IPS-15b (cell line): Measurements from ENCODE around the gene C5AR1.
A peak's percentile ranks its signal among the peaks of the same experiment; 100 is the strongest.

Experiments
- H3K27me3 ChIP-seq: one replicate; pipeline ENCODE4 v1.6.1; 2013; ENCODE audit warnings: low read length; ENCODE audit not compliant: control insufficient read depth, insufficient read depth
- H3K36me3 ChIP-seq: one replicate; pipeline ENCODE4 v1.6.1; 2013; ENCODE audit warnings: low read length; ENCODE audit not compliant: control insufficient read depth, insufficient read depth
- H3K4me1 ChIP-seq: one replicate; pipeline ENCODE4 v1.6.1; 2013; ENCODE audit warnings: mild to moderate bottlenecking, low read length; ENCODE audit not compliant: control insufficient read depth, insufficient read depth
- H3K4me3 ChIP-seq: one replicate; pipeline ENCODE4 v1.5.1; 2013; ENCODE audit warnings: low read depth, low read length
- H3K9ac ChIP-seq: one replicate; pipeline ENCODE4 v1.6.1; 2013; ENCODE audit warnings: low read depth, mild to moderate bottlenecking, low read length
- H3K9me3 ChIP-seq: one replicate; pipeline ENCODE4 v1.6.1; 2013; ENCODE audit warnings: mild to moderate bottlenecking, low read length; ENCODE audit not compliant: control insufficient read depth, insufficient read depth

Gene C5AR1

DNA sequence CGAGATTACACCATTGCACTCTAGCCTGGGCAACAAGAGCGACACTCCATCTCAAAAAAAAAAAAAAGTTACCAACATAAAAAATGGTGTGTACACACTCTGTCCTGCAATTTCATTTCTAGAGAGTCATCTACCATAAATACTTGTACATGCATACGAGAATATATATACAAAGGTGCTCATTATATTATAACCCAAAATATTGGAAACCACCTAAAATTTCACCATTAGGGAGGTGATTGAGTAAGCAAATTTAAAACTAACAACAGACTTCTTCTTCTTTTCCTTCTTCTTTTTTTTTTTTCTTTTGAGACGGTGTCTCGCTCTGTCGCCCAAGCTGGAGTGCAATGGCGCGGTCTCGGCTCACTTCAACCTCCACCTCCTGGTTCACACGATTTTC is 7.4 kb upstream of the C5AR1 start:
- Histone ChIP-seq H3K4me3 (no peak overlapping the region), H3K9ac (no peak overlapping the region), H3K27me3 (no peaks in the 10 kb centered on the region), H3K36me3 (no peaks in the 10 kb centered on the region), H3K4me1 (peaks cover 2% of the 10 kb centered on the region), H3K9me3 (no peaks in the 10 kb centered on the region)

DNA sequence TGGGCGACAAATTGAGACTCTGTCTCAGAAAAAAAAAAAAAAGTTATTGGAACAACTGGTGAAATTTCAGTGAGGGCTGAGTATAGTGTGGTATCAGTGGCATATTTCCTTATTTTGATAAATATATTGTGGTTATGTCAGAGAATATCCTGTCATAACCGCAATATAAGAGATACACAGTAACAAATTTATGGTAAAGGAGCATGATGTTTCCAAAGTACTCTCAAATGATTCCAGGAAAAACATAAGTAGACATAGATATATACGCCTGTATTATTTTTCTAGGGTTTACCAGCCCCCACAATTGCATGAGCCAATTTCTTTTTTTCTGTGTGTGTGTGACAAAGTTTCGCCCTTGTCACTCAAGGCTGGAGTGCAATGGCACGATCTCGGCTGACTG is 5.7 kb upstream of the C5AR1 start:
- peaks cover 2% of the 10 kb centered on the region for H3K4me1 ChIP-seq

DNA sequence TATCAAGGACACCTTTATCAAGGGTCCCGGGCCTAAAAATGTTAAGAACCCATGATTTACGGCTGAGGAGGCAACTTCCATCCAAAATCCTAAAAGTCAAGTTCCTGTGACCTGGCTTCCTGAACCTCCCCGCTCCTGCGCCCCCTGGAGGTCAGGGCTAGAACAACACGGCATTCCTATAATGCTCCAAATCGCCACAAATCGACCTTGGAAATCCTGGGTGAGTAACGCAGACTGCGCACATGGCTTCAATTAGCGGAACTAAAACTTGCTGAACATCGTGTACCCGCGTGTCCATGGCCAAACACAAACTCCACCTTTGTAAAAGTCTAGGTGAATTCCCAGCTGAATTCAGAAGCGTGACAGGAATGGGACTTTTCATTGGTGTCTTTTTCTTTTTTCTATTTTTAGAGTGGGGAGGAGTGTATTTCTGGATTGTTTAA is 4.3 kb upstream of the C5AR1 start:
- H3K4me1 ChIP-seq, result no peaks in the 10 kb centered on the region
- H3K9me3 ChIP-seq, result no peaks in the 10 kb centered on the region
- H3K4me3 ChIP-seq, result peak overlapping the region; percentile 9
- no peaks in the 10 kb centered on the region for H3K27me3 ChIP-seq
- H3K9ac ChIP-seq, result no peak overlapping the region
- H3K36me3 ChIP-seq, result no peaks in the 10 kb centered on the region

More for the DNA sequence above, 5.7 kb upstream of the C5AR1 start:
- no peaks in the 10 kb centered on the region for H3K27me3 ChIP-seq
- no peak overlapping the region for H3K4me3 ChIP-seq
- H3K9ac ChIP-seq, result no peak overlapping the region
- H3K9me3 ChIP-seq, result no peaks in the 10 kb centered on the region
- H3K36me3 ChIP-seq, result no peaks in the 10 kb centered on the region

DNA sequence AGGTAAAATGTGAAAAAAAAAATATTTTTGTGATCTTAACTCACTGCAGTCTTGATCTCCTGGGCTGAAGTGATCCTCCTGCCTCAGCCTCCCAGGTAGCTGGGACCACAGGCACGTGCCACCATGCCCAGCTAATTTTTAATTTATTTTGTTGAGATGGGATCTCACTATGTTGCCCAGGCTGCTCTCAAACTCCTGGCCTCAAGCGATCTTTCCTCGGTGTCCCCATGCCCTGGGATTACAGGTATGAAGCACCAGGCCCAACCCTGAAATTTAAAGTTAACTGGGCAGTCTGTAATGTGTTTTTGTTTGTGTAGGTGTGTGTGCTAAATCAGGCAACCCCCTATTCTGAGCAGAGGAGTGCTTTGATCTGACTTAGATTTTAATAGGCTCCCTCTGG is 3.4 kb upstream of the C5AR1 start:
- no peak overlapping the region for H3K9ac ChIP-seq
- H3K4me3 ChIP-seq, result no peak overlapping the region
- H3K4me1 ChIP-seq, result no peaks in the 10 kb centered on the region
- H3K36me3 ChIP-seq, result no peaks in the 10 kb centered on the region
- no peaks in the 10 kb centered on the region for H3K9me3 ChIP-seq
- no peaks in the 10 kb centered on the region for H3K27me3 ChIP-seq

DNA sequence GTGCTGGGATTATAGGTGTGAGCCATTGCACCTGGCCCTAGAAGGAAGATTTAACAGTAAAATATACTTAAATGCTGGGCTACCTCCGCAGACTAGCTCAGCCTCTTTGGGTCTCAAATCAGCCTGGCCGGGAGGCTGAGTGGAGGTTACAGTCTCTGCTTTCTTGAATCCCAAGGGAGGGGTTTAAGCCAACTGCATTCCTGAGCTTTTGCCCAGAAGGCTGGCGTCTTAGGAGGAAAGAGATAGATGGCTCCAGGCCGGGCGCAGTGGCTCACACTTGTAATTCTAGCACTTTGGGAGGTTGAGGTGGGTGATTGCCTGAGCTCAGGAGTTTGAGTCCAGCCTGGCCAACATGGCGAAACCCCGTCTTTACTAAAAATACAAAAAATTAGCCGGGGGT is 623 bp upstream of the C5AR1 start:
- H3K9me3 ChIP-seq, result no peaks in the 10 kb centered on the region
- no peaks in the 10 kb centered on the region for H3K36me3 ChIP-seq
- H3K4me3 ChIP-seq, result no peak overlapping the region
- no peak overlapping the region for H3K9ac ChIP-seq
- H3K27me3 ChIP-seq, result no peaks in the 10 kb centered on the region
- H3K4me1 ChIP-seq, result no peaks in the 10 kb centered on the region

DNA sequence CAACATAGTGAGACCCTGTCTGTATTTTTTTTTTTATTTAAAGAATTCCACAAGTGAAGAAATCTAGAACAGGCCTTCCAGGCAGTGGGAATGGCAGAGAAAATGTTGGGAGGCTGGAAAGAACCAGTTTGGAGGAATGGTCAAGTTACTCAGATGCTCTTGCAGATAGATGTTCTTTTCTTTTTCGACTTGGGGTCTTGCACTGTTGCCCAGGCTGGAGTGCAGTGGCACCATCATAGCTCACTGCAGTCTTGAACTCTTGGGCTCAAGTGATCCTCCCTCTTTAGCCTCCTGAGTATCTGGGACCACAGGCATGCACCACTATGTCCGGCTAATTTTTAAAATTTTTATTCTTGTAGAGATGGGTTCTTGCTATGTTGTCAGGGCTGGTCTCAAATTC is 662 bp downstream of the C5AR1 start:
- Histone ChIP-seq H3K9me3 (no peaks in the 10 kb centered on the region), H3K4me3 (no peak overlapping the region)

DNA sequence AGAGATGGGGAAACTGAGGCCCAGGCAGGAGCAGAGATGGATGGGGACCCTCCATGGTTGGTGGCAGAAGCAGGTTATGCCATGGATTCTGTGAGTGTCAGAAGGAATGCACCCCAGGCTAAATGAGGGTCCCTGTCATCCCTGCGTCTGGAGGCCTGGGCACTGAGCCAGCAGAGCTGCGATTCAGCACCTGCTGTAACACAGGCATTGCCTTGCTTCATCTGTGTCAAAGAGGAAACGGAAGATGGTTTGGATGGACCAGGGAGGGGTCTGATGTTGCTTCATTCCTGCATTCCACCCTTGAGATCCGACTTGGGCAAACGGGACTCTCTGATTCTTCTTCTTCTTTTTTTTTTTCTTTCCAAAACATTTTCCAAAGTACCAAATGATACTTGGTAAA is 1.2 kb downstream of the C5AR1 start:
- Histone ChIP-seq H3K27me3 (no peaks in the 10 kb centered on the region), H3K4me1 (peaks cover 2% of the 10 kb centered on the region), H3K36me3 (no peaks in the 10 kb centered on the region), H3K4me3 (no peak overlapping the region), H3K9ac (no peak overlapping the region), H3K9me3 (no peaks in the 10 kb centered on the region)

More for the DNA sequence above, 662 bp downstream of the C5AR1 start:
- Histone ChIP-seq H3K27me3 (no peaks in the 10 kb centered on the region), H3K4me1 (no peaks in the 10 kb centered on the region), H3K9ac (no peak overlapping the region), H3K36me3 (no peaks in the 10 kb centered on the region)

- Histone ChIP-seq H3K9ac (no peak overlapping the region), H3K4me3 (no peak overlapping the region), H3K36me3 (no peaks in the 10 kb centered on the region), H3K9me3 (no peaks in the 10 kb centered on the region), H3K27me3 (no peaks in the 10 kb centered on the region), H3K4me1 (peaks cover 2% of the 10 kb centered on the region)
Measured at GRCh38 chr19:47312366-47313006, 2.8 kb downstream of the C5AR1 start.

DNA sequence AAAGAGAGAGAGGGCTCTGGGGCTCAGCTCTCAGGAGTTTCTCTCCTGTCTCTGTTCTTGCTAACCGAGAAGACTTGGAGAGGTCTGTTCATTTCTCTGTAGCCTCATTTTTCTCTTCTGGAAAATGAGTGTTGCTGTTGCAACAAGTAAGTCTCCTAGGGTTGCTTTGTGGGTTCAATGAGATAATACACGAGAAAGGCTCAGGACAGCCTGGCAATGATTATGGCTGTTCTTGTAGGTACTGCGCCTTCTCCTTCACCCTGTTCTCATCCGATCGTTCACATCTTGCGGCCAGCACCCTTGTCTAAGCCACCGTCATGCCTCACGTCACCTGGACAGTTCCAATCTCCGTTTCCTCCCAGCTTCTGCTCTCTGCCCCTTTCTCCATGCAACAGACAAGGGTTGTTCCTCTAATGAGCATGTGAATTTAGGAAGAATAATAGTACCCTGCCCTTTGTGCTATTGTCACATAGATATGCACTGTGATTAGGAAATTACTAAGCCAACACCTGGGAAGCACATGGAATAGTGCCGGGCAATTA is 4.2 kb downstream of the C5AR1 start:
- Histone ChIP-seq H3K9me3 (no peaks in the 10 kb centered on the region), H3K4me1 (peaks cover 2% of the 10 kb centered on the region), H3K9ac (no peak overlapping the region), H3K36me3 (no peaks in the 10 kb centered on the region), H3K4me3 (no peak overlapping the region), H3K27me3 (no peaks in the 10 kb centered on the region)

GRCh38 chr19:47315125-47315821 is 5.6 kb downstream of the C5AR1 start:
- H3K27me3 ChIP-seq, result no peaks in the 10 kb centered on the region
- no peaks in the 10 kb centered on the region for H3K9me3 ChIP-seq
- peaks cover 2% of the 10 kb centered on the region for H3K4me1 ChIP-seq
- H3K4me3 ChIP-seq, result no peak overlapping the region
- no peaks in the 10 kb centered on the region for H3K36me3 ChIP-seq
- H3K9ac ChIP-seq, result no peak overlapping the region

GRCh38 chr19:47316513-47316912 is 6.9 kb downstream of the C5AR1 start:
- Histone ChIP-seq H3K4me1 (peaks cover 2% of the 10 kb centered on the region), H3K4me3 (no peak overlapping the region), H3K27me3 (no peaks in the 10 kb centered on the region), H3K36me3 (no peaks in the 10 kb centered on the region), H3K9ac (no peak overlapping the region), H3K9me3 (no peaks in the 10 kb centered on the region)
